OCI-LY7 (cell line): ENCODE results near the gene MRPS18A.

Source experiments
- EZH2phosphoT487 ChIP-seq: fragments of 200-600 bp; sonication (generic); IDR thresholded peaks from 2 replicates; pipeline ENCODE4 v1.6.1; 2018; ENCODE audit warnings: low read depth, borderline replicate concordance, mild to moderate bottlenecking, mixed run types, antibody characterized with exemption, low read length, moderate library complexity, mixed read lengths
- TF ChIP-seq, protein P1 (sequence below): fragments of 200-600 bp; sonication (generic); conservative IDR thresholded peaks from 2 replicates; pipeline ENCODE4 v1.5.1; 2014; ENCODE audit warnings: mild to moderate bottlenecking, antibody characterized with exemption, low read length, moderate library complexity, mixed read lengths

DNA sequence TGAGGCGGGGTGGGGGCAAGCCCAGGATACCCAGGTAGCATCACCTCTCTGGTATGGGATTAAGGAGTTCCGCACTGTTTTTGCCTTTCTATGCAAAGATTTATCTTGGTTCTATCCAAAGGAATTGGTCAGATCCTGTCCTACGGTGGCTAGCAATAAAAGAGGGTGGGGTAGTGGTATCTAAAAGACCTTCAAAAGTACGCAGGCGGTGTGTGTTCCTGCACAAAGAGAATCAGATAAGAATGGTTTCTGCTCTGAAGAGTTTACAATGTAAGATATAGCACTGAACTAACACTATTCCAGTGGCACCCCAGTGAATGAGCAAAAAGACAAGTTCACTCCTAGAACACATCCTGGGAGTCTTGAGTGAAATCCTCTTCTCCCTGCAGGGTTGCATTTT lies 6.3 kb downstream of the MRPS18A start:
- TF ChIP-seq, protein P1, sequence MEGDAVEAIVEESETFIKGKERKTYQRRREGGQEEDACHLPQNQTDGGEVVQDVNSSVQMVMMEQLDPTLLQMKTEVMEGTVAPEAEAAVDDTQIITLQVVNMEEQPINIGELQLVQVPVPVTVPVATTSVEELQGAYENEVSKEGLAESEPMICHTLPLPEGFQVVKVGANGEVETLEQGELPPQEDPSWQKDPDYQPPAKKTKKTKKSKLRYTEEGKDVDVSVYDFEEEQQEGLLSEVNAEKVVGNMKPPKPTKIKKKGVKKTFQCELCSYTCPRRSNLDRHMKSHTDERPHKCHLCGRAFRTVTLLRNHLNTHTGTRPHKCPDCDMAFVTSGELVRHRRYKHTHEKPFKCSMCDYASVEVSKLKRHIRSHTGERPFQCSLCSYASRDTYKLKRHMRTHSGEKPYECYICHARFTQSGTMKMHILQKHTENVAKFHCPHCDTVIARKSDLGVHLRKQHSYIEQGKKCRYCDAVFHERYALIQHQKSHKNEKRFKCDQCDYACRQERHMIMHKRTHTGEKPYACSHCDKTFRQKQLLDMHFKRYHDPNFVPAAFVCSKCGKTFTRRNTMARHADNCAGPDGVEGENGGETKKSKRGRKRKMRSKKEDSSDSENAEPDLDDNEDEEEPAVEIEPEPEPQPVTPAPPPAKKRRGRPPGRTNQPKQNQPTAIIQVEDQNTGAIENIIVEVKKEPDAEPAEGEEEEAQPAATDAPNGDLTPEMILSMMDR = no peak
- no peak for TF ChIP-seq EZH2phosphoT487
